Glutamatergic neuron (in vitro differentiated cells): Measurements from ENCODE around the gene MEF2B. TPM values are rescaled to one million over a fixed set of nuclear protein-coding genes. Genes with fewer than 3 reads are reported as not detected.
"Not testable (repeated sequence)": the region's sequence is repeated elsewhere in the genome, so short reads cannot be mapped to it uniquely, and the experiment has no call there.

Experiments
- DNase-seq: peaks from one replicate; pipeline ENCODE4 v3.0.0; 2022
- H3K27ac Mint-ChIP-seq: one replicate; pipeline ENCODE4 v1.8.0; 2020; ENCODE audit warnings: mild to moderate bottlenecking, mixed read lengths, inconsistent platforms; ENCODE audit not compliant: unreplicated experiment
- H3K27me3 Mint-ChIP-seq: one replicate; pipeline ENCODE4 v1.8.0; 2020; ENCODE audit warnings: mild to moderate bottlenecking, moderate library complexity, mixed read lengths, inconsistent platforms; ENCODE audit not compliant: unreplicated experiment
- H3K36me3 Mint-ChIP-seq: one replicate; pipeline ENCODE4 v1.8.0; 2020; ENCODE audit warnings: mild to moderate bottlenecking, mixed read lengths, inconsistent platforms; ENCODE audit not compliant: unreplicated experiment
- H3K4me1 Mint-ChIP-seq: one replicate; pipeline ENCODE4 v1.8.0; 2020; ENCODE audit warnings: mild to moderate bottlenecking, low read depth, mixed read lengths, inconsistent platforms; ENCODE audit not compliant: unreplicated experiment
- H3K4me3 Mint-ChIP-seq: one replicate; pipeline ENCODE4 v1.8.0; 2020; ENCODE audit warnings: mild to moderate bottlenecking, mixed read lengths, inconsistent platforms; ENCODE audit not compliant: unreplicated experiment
- H3K9me3 Mint-ChIP-seq: one replicate; pipeline ENCODE4 v1.8.0; 2020; ENCODE audit warnings: mild to moderate bottlenecking, moderate library complexity, mixed read lengths, inconsistent platforms; ENCODE audit not compliant: unreplicated experiment
- CTCF ChIP-seq: fragments of 200-600 bp; sonication (generic); IDR thresholded peaks from one replicate; pipeline ENCODE4 v1.5.0; 2021; ENCODE audit not compliant: partially characterized antibody, unreplicated experiment
- total RNA-seq: library from RNA; stranded (reverse); fragmentation: NEBNext Ultra II Directional; extraction: Animal tissue kit (Norgen Biotek cat#: 25700); gene quantifications from one replicate; pipeline ENCODE4 v1.2.1, GENCODE V29; 2021; ENCODE audit not compliant: unreplicated experiment

MEF2B gene
- total RNA-seq, 1 donor from 2014 or later, result 1.7 TPM

DNA sequence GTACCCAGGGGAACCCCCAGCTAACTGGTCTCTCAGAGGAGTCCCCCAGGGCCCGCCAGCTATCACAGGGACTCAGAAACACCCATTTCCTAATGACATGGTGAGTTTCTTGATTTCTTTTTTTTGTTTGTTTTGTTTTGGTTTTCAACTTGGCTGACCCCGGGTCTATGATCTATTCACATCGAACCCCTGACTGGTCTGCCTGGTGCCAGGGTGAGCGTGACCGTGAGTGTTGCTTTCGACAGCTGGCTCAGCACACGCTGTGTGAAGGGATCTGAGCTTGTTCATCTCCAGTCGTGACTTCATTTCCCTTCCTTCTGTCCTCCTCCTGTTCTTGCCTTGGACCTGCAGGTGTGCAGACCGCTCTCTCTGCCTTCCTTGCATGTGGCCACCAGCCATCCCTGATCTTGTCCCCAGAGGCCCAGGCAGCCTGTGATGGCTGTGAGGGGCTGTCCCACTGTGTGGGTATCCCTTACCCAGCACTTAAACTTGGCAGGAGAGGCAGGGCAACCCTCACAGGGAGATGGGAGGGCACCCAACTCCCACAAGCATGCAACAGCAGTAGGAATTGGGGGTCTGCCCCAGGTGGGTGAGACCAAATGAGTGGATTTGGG, 58.0 kb downstream of the MEF2B start:
- no peaks in the 10 kb centered on the region for H3K36me3 Mint-ChIP-seq
- no peak overlapping the region for H3K27ac Mint-ChIP-seq
- peaks cover 11% of the 10 kb centered on the region for H3K27me3 Mint-ChIP-seq
- H3K4me3 Mint-ChIP-seq, result no peak overlapping the region
- H3K4me1 Mint-ChIP-seq, result peaks cover 11% of the 10 kb centered on the region
- H3K9me3 Mint-ChIP-seq, result peaks cover 8% of the 10 kb centered on the region
- no peak for DNase-seq
- no peak for TF ChIP-seq CTCF

- H3K27me3 Mint-ChIP-seq, result peaks cover 11% of the 10 kb centered on the region
- H3K9me3 Mint-ChIP-seq, result peaks cover 8% of the 10 kb centered on the region
- peaks cover 14% of the 10 kb centered on the region for H3K4me1 Mint-ChIP-seq
- no peak overlapping the region for H3K27ac Mint-ChIP-seq
- DNase-seq, result no peak
- H3K4me3 Mint-ChIP-seq, result peak overlapping the region; percentile 52
- H3K36me3 Mint-ChIP-seq, result no peaks in the 10 kb centered on the region
- no peak for TF ChIP-seq CTCF
These were observed 58.8 kb downstream of the MEF2B start for GRCh38 chr19:19111136-19111835.

- Mint-ChIP-seq H3K4me3 (peak overlapping the region; percentile 52), H3K27me3 (peaks cover 11% of the 10 kb centered on the region), H3K36me3 (no peaks in the 10 kb centered on the region), H3K4me1 (peaks cover 16% of the 10 kb centered on the region), H3K9me3 (peaks cover 7% of the 10 kb centered on the region), H3K27ac (no peak overlapping the region)
- peak; percentile 48 for TF ChIP-seq CTCF
- DNase-seq, result peak; percentile 83
These were observed 59.5 kb downstream of the MEF2B start for GRCh38 chr19:19110410-19111135.

GRCh38 chr19:19109601-19110000, 60.5 kb downstream of the MEF2B start:
- peaks cover 7% of the 10 kb centered on the region for H3K9me3 Mint-ChIP-seq
- TF ChIP-seq CTCF, result no peak
- no peaks in the 10 kb centered on the region for H3K36me3 Mint-ChIP-seq
- H3K4me1 Mint-ChIP-seq, result peaks cover 16% of the 10 kb centered on the region
- no peak overlapping the region for H3K27ac Mint-ChIP-seq
- H3K27me3 Mint-ChIP-seq, result peaks cover 16% of the 10 kb centered on the region
- DNase-seq, result no peak
- H3K4me3 Mint-ChIP-seq, result no peak overlapping the region

DNA sequence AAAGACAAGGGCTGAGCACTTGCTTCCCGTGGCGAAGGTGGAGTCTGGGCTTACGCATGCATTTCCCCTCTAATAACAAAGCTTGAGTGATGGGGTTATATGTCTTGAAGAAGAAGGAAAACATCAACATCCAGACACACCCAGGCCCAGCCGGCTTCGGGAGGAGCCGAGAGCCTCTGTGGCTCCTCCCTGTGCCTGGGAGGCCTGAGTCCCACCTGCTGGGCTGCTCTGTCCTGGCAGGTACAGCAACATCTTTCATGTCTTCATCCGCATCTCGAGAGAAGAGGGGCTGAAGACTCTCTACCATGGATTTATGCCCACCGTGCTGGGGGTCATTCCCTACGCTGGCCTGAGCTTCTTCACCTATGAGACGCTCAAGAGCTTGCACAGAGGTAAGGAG, 62.4 kb downstream of the MEF2B start:
- H3K27ac Mint-ChIP-seq, result no peak overlapping the region
- H3K4me3 Mint-ChIP-seq, result no peak overlapping the region

DNA sequence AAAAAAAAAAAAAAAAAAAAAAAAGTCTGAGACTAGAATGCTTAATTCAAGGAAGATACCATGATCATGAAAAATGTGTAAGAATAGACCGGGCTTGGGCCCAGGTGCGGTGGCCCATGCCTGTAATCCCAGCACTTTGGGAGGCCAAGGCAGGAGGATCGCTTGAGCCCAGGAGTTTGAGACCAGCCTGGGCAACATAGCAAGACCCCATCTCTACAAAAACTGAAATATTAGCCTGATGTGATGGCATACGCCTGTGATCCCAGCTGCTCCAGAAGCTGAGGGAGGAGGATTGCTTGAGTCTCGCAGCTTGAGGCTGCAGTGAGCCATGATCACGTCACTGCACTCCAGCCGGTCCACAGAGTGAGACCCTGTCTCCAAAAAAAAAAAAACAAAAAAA, 63.1 kb downstream of the MEF2B start:
- peaks cover 14% of the 10 kb centered on the region for H3K27me3 Mint-ChIP-seq
- not testable (repeated sequence) for H3K27ac Mint-ChIP-seq, H3K4me3 Mint-ChIP-seq, H3K4me1 Mint-ChIP-seq, H3K36me3 Mint-ChIP-seq, H3K9me3 Mint-ChIP-seq, DNase-seq

More for the DNA sequence above, 62.4 kb downstream of the MEF2B start:
- peaks cover 14% of the 10 kb centered on the region for H3K27me3 Mint-ChIP-seq
- H3K9me3 Mint-ChIP-seq, result peaks cover 2% of the 10 kb centered on the region
- no peaks in the 10 kb centered on the region for H3K36me3 Mint-ChIP-seq
- peaks cover 8% of the 10 kb centered on the region for H3K4me1 Mint-ChIP-seq
- DNase-seq, result no peak
- TF ChIP-seq CTCF, result no peak
